GM10248 (cell line): ENCODE measurements around the gene EEFSEC.

Experiments used
- CTCF ChIA-PET: fragments of 300-600 bp; sonication (Branson Sonifier 250); formaldehyde crosslinking; extraction: SDS; loops from one replicate; lab custom pipeline; 2021; ENCODE audit warnings: antibody characterized with exemption; lab: Yijun Ruan, JAX
- POLR2A ChIA-PET: fragments of 350-650 bp; sonication (Branson Sonifier 250); formaldehyde crosslinking; extraction: SDS; loops from one replicate; lab custom pipeline; 2020; ENCODE audit warnings: antibody characterized with exemption; lab: Yijun Ruan, JAX
- DNase-seq: peaks from one replicate; pipeline ENCODE4 v3.0.0; 2012; ENCODE audit errors: extremely low spot score
- TF ChIP-seq, protein P1 (sequence below): IDR thresholded peaks from 2 replicates; pipeline ENCODE4 v1.5.1; 2012; ENCODE audit warnings: mild to moderate bottlenecking, low read depth; ENCODE audit errors: extremely low read depth, missing control alignments, control extremely low read depth

Gene EEFSEC

GRCh38 chr3:128394033-128394432 is 240.8 kb downstream of the EEFSEC start:
- DNase-seq = no peak
- CTCF ChIA-PET = no interaction called here
- POLR2A ChIA-PET = no interaction called here
- TF ChIP-seq, protein P1, sequence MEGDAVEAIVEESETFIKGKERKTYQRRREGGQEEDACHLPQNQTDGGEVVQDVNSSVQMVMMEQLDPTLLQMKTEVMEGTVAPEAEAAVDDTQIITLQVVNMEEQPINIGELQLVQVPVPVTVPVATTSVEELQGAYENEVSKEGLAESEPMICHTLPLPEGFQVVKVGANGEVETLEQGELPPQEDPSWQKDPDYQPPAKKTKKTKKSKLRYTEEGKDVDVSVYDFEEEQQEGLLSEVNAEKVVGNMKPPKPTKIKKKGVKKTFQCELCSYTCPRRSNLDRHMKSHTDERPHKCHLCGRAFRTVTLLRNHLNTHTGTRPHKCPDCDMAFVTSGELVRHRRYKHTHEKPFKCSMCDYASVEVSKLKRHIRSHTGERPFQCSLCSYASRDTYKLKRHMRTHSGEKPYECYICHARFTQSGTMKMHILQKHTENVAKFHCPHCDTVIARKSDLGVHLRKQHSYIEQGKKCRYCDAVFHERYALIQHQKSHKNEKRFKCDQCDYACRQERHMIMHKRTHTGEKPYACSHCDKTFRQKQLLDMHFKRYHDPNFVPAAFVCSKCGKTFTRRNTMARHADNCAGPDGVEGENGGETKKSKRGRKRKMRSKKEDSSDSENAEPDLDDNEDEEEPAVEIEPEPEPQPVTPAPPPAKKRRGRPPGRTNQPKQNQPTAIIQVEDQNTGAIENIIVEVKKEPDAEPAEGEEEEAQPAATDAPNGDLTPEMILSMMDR = no peak

- CTCF ChIA-PET = interaction anchor here (1.4 kb wide), 1 partner anchor 299 kb away, joined by 3 read pairs; no protein-coding TSS in a partner anchor
- POLR2A ChIA-PET = no interaction called here
- no peak for DNase-seq
- TF ChIP-seq, protein P1 = no peak
Observed at GRCh38 chr3:128395046-128395445, 241.8 kb downstream of the EEFSEC start.

DNA sequence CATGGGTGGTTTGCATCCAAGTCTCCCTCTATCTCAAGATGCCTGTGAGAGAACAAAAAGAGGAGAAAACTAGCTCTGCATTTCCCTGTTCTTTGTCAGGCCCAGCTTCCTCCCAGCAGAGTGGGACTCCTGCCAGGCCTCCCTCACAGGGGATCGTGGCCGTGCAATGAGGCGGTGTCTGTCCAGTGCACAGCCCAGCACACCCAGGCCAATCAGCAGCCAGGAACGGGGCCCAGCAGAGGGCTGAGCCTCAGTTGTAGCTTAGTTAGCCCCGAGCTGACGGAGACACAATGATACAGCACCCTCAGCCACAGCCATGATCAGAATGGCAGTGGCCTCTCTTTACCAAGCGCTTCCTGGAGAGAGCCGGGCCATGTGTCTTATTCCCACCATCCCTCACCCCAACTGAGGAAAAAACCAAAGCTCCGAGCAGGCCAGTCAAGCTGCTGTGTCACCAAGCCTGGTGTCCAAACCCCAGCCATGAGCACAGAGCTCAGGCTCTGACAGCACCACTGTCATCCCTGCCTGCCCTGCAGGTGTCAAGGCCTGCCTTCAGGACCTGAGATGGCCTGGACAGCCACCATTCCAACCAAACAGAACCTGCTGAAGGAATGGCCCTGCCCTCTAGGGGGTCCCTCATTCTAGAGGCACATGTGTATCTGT is 242.3 kb downstream of the EEFSEC start:
- POLR2A ChIA-PET = no interaction called here
- TF ChIP-seq, protein P1 = no peak
- no peak for DNase-seq
- CTCF ChIA-PET = interaction anchor here (1.4 kb wide), 1 partner anchor 300 kb away, joined by 3 read pairs; no protein-coding TSS in a partner anchor

GRCh38 chr3:128397484-128397883 is 244.2 kb downstream of the EEFSEC start:
- TF ChIP-seq, protein P1 = no peak
- no peak for DNase-seq
- ChIA-PET CTCF (interaction anchor here (1.3 kb wide), 1 partner anchor 29 kb away, joined by 5 read pairs; no protein-coding TSS in a partner anchor), POLR2A (no interaction called here)

DNA sequence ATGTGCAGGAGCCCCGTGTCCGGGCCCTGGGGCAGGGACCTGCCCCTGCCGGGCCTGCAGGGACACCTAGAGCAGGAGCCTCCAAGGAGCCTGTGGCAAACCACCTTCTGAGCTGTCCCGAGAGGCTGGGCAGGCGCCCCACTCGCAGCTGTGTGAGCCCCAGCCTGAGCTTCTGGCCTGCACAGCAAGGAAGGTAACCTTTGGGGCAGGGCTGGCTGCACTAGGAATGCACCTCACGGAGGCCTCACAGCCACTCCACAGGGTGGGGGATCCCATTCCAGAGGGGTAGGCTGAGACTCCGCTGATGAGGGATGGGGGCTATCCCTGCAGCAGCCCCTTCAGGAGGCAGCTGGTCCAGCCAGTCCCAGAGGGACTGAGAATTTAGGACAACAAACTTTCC is 245.3 kb downstream of the EEFSEC start:
- TF ChIP-seq, protein P1 = no peak
- POLR2A ChIA-PET = no interaction called here
- CTCF ChIA-PET = no interaction called here
- no peak for DNase-seq

GRCh38 chr3:128399221-128399915 is 246.1 kb downstream of the EEFSEC start:
- DNase-seq = no peak
- POLR2A ChIA-PET = no interaction called here
- CTCF ChIA-PET = no interaction called here
- TF ChIP-seq, protein P1 = no peak
